GM12878 (cell line): ENCODE results near the gene MCTP2. TPM values are rescaled to one million over a fixed set of nuclear protein-coding genes. Genes with fewer than 3 reads are reported as not detected.

ENCODE experiments used
- ATAC-seq: fragments of 200-7000 bp; cut with Tn5 transposase; 3 replicates; pipeline ENCODE4 v1.9.1; 2020; ENCODE audit warnings: mild to moderate bottlenecking, moderate library complexity
- BruUV-seq: library from RNA; stranded (reverse); fragments of 400-500 nt; replicated peaks from 2 replicates; lab custom pipeline; 2021; lab: Mats Ljungman, UMichigan
- CTCF ChIA-PET: fragments of 300-600 bp; sonication (Branson Sonifier 250); formaldehyde crosslinking; extraction: SDS; loops from one replicate; lab custom pipeline; 2021; ENCODE audit warnings: inconsistent platforms; lab: Yijun Ruan, JAX
- POLR2A ChIA-PET: fragments of 350-600 bp; formaldehyde crosslinking; extraction: SDS; loops from one replicate; lab custom pipeline; 2021; ENCODE audit warnings: inconsistent platforms; lab: Charles Lee
- RAD21 ChIA-PET: fragments of 300-600 bp; sonication (Branson Sonifier 250); formaldehyde crosslinking; loops from one replicate; lab custom pipeline; 2023; ENCODE audit warnings: antibody characterized with exemption; ENCODE audit not compliant: unreplicated experiment; lab: Charles Lee
- SMC1A ChIA-PET: fragments of 300-600 bp; sonication (Branson Sonifier 250); formaldehyde crosslinking; loops from one replicate; lab custom pipeline; 2023; ENCODE audit not compliant: unreplicated experiment, uncharacterized antibody; lab: Charles Lee
- DNase-seq: peaks from one replicate; pipeline ENCODE4 v3.0.0-alpha.2; 2011; ENCODE audit warnings: low read depth, low spot score
- FAIRE-seq: peaks from 3 replicates; lab custom pipeline; 2011; peaks lifted over from hg19 to GRCh38; lab: Jason Lieb, UNC
- H2AFZ ChIP-seq: 2 replicates; pipeline ENCODE4 v1.6.0; 2011; ENCODE audit warnings: low read depth, low read length, control low read depth; ENCODE audit not compliant: control insufficient read depth
- H3K27ac ChIP-seq: 2 replicates; pipeline ENCODE4 v1.5.1; 2011; ENCODE audit warnings: control low read depth; ENCODE audit not compliant: control insufficient read depth, insufficient read depth
- H3K27me3 ChIP-seq, 2 experiments: replicated peaks in 1 of 2; 2 replicates each; pipeline versions ENCODE4 v1.6.0 to v1.6.1; 2011; ENCODE audit warnings: low read length in 1 of 2; ENCODE audit not compliant: control insufficient read depth in 2 of 2, insufficient read depth in 2 of 2
- H3K36me3 ChIP-seq, 2 experiments: 2 replicates each; pipeline ENCODE4 v1.5.1; 2011; ENCODE audit warnings: low read length in 1 of 2; ENCODE audit not compliant: control insufficient read depth in 2 of 2, insufficient read depth in 2 of 2
- H3K4me1 ChIP-seq: 2 replicates; pipeline ENCODE4 v1.6.1; 2011; ENCODE audit warnings: mild to moderate bottlenecking, low read length, moderate library complexity, mixed read lengths; ENCODE audit not compliant: control insufficient read depth, insufficient read depth
- H3K4me2 ChIP-seq: 2 replicates; pipeline ENCODE4 v1.6.0; 2011; ENCODE audit warnings: control low read depth; ENCODE audit not compliant: control insufficient read depth, insufficient read depth
- H3K4me3 ChIP-seq: fragments of 200-600 bp; sonication (generic); 2 replicates; pipeline ENCODE4 v1.5.1; 2016
- H3K79me2 ChIP-seq: 2 replicates; pipeline ENCODE4 v1.6.0; 2011; ENCODE audit warnings: low read length; ENCODE audit not compliant: control insufficient read depth, insufficient read depth
- H3K9ac ChIP-seq: 2 replicates; pipeline ENCODE4 v1.8.0; 2011; ENCODE audit warnings: low read length, control low read depth, mixed read lengths; ENCODE audit not compliant: control insufficient read depth, insufficient read depth
- H3K9me3 ChIP-seq: replicated peaks from 3 replicates; pipeline ENCODE4 v1.5.1; 2011; ENCODE audit warnings: mild to moderate bottlenecking, low read length; ENCODE audit not compliant: control insufficient read depth, insufficient read depth
- H4K20me1 ChIP-seq: 2 replicates; pipeline ENCODE4 v1.6.0; 2011; ENCODE audit not compliant: control insufficient read depth, insufficient read depth
- ATF7 ChIP-seq: fragments of 450-650 bp; IDR thresholded peaks from 2 replicates; pipeline ENCODE4 v1.6.1; 2016; ENCODE audit warnings: low read depth, mild to moderate bottlenecking
- EP300 ChIP-seq, 2 experiments: fragments of 150-350 bp in 1 of 2; IDR thresholded peaks; 2 replicates each; pipeline ENCODE4 v1.6.1; 2011 to 2012; ENCODE audit warnings: low read depth in 2 of 2, low read length in 2 of 2, borderline replicate concordance in 1 of 2, improper control_type of control experiment in 1 of 2, inconsistent platforms in 1 of 2; ENCODE audit not compliant: control insufficient read depth in 1 of 2
- HDGF ChIP-seq: fragments of 450-650 bp; IDR thresholded peaks from 2 replicates; pipeline ENCODE4 v1.6.1; 2016; ENCODE audit warnings: antibody characterized with exemption
- IKZF1 ChIP-seq: fragments of 450-650 bp; conservative IDR thresholded peaks from 2 replicates; pipeline ENCODE4 v1.6.1; 2017; ENCODE audit warnings: antibody characterized with exemption, mild to moderate bottlenecking
- KAT2A ChIP-seq: conservative IDR thresholded peaks from 2 replicates; pipeline ENCODE4 v1.6.1; 2011; ENCODE audit warnings: low read depth, low read length; ENCODE audit not compliant: control insufficient read depth
- RELA ChIP-seq: fragments of 450-650 bp; IDR thresholded peaks from 2 replicates; pipeline ENCODE4 v1.8.0; 2014; ENCODE audit warnings: borderline replicate concordance; ENCODE audit not compliant: partially characterized antibody
- WGBS: methylation state at CpG from one replicate; pipeline ENCODE4 v1.1.6; 2016; ENCODE audit warnings: low lambda C conversion rate; ENCODE audit not compliant: insufficient replicate concordance, insufficient coverage; ENCODE audit errors: missing lambda C conversion rate; 5-methylcytosine and 5-hydroxymethylcytosine counted together
- in situ Hi-C: fragments of 300-500 bp; cut with MboI; formaldehyde crosslinking; loops from 9 replicates; pipeline ENCODE4 v1.14.3; 2018; ENCODE audit warnings: mixed read lengths
- intact Hi-C: fragments of 100-400 bp; cut with micrococcal nuclease; formaldehyde crosslinking; loops from one replicate; pipeline ENCODE4 v1.14.2; 2022; ENCODE audit not compliant: unreplicated experiment
- polyA plus RNA-seq, 11 experiments: library from polyadenylated mRNA; depleted of rRNA in 4 of 11; unstranded in 6 of 11; stranded (reverse) in 5 of 11; fragments of >200 nt; fragmentation: Nextera tagmentation in 4 of 11; fragmentation: Illumina TruSeq in 1 of 11; extraction: Ambion mirVana in 4 of 11; extraction: Trizol in 1 of 11; gene quantifications; 1 replicate in 1 of 11; 2 replicates in 10 of 11; pipeline versions ENCODE4 v1.2.1 to v1.2.3, GENCODE V29; 2011 to 2016; ENCODE audit warnings: inconsistent platforms in 2 of 11, missing spikeins in 2 of 11, low read depth in 1 of 11
- total RNA-seq, 4 experiments: library from RNA; depleted of rRNA in 3 of 4; stranded (reverse); fragments of >200 nt in 3 of 4; fragmentation: Illumina TruSeq in 1 of 4; extraction: Trizol in 1 of 4; gene quantifications; 2 replicates each; pipeline versions ENCODE4 v1.2.1 to v1.2.3, GENCODE V29; 2013 to 2021
- TF ChIP-seq, protein P1 (sequence below): fragments of 450-650 bp; IDR thresholded peaks from 2 replicates; pipeline ENCODE4 v1.6.1; 2017; ENCODE audit warnings: mild to moderate bottlenecking, low read depth, inconsistent platforms; ENCODE audit not compliant: poor library complexity, severe bottlenecking
- TF ChIP-seq, protein P2 (sequence below): fragments of 450-650 bp; formaldehyde crosslinking; IDR thresholded peaks from 2 replicates; pipeline ENCODE4 v1.5.0; 2022; ENCODE audit warnings: mild to moderate bottlenecking, missing genetic modification characterization
- TF ChIP-seq, protein P3 (sequence below): IDR thresholded peaks from 2 replicates; pipeline ENCODE4 v1.6.1; 2011; ENCODE audit warnings: low read depth, mild to moderate bottlenecking, low read length, moderate library complexity, borderline replicate concordance; ENCODE audit errors: extremely low read depth
- TF ChIP-seq, protein P4 (sequence below): IDR thresholded peaks from 2 replicates; pipeline ENCODE4 v1.6.1; 2012; ENCODE audit warnings: low read depth, low read length, improper control_type of control experiment

The MCTP2 gene
- total and polyA plus RNA-seq, 10 of the 15 experiments (the other 5 are each of a cell fraction or from before 2014, with no cell fraction given) = 0.24 to 48.5 (median 0.88) TPM

DNA sequence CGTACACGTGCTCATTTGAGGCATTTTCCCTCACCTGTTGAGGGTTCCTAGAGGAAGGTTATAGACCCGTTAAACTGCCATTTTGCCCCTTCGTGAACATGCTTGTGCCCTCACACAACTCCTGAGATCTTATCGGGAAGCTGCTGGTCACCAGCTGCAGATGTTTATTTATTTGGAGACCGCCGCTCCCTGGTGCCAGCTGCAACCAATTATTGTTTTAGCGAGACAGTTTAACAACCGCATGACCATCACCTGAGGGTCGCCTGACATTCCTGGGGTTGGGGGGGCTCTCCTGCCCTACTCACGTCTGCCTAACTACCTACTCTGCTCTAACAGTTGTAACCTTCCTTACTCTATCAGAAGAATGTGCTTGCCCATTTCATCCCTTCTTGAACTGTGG, 292.5 kb downstream of the MCTP2 start:
- no peaks in the 10 kb centered on the region for H3K27me3 ChIP-seq
- FAIRE-seq (no peak), DNase-seq (no peak), ATAC-seq (no peak)
- ChIA-PET POLR2A (no interaction called here), RAD21 (no interaction called here), SMC1A (no interaction called here), CTCF (no interaction called here)
- no peaks in the 10 kb centered on the region for H3K36me3 ChIP-seq
- in situ Hi-C loops (no loop called here), intact Hi-C loops (no loop called here)
- no peaks in the 10 kb centered on the region for H3K79me2 ChIP-seq
- no TSS peak for BruUV-seq
- H3K4me3 ChIP-seq = no peak overlapping the region
- no peaks in the 10 kb centered on the region for H3K9me3 ChIP-seq
- no peak overlapping the region for H3K9ac ChIP-seq
- H3K4me1 ChIP-seq = no peaks in the 10 kb centered on the region
- no peak overlapping the region for H3K4me2 ChIP-seq
- H4K20me1 ChIP-seq = no peaks in the 10 kb centered on the region
- WGBS = 23% methylated on average over 11 of the region's 11 CpGs
- H2AFZ ChIP-seq = no peak overlapping the region
- TF ChIP-seq RELA (no peak), IKZF1 (no peak), EP300 (IDR thresholded peaks at IDR 0.05; ENCODE audit: borderline replicate concordance in 1 of 2, control insufficient read depth in 1 of 2, low read depth in 2 of 2, low read length in 2 of 2) (no peak), HDGF (no peak), ATF7 (no peak), KAT2A (no peak)
- no peak overlapping the region for H3K27ac ChIP-seq

DNA sequence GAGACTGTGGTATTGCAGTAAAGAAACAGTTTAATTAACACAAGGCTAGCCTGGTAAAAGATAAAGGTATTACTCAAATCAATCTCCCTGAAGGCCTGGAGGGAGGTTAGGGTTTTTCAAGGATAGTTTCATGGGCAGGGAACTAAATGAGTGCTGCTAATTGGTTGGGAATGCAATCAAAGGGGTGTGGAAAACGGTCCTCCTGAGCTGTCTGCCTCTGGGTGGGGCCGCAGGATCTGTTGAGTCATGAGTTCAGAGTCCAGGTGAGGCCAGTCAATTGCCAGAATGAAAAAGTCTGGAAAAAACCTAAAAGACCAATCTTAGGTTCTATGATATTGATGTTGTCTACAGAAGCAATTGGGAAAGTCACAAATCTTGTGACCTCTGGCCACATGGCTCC, 293.2 kb downstream of the MCTP2 start:
- FAIRE-seq = no peak
- in situ Hi-C loops = no loop called here
- TF ChIP-seq, protein P1, sequence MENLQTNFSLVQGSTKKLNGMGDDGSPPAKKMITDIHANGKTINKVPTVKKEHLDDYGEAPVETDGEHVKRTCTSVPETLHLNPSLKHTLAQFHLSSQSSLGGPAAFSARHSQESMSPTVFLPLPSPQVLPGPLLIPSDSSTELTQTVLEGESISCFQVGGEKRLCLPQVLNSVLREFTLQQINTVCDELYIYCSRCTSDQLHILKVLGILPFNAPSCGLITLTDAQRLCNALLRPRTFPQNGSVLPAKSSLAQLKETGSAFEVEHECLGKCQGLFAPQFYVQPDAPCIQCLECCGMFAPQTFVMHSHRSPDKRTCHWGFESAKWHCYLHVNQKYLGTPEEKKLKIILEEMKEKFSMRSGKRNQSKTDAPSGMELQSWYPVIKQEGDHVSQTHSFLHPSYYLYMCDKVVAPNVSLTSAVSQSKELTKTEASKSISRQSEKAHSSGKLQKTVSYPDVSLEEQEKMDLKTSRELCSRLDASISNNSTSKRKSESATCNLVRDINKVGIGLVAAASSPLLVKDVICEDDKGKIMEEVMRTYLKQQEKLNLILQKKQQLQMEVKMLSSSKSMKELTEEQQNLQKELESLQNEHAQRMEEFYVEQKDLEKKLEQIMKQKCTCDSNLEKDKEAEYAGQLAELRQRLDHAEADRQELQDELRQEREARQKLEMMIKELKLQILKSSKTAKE = no peak
- TF ChIP-seq, protein P2, sequence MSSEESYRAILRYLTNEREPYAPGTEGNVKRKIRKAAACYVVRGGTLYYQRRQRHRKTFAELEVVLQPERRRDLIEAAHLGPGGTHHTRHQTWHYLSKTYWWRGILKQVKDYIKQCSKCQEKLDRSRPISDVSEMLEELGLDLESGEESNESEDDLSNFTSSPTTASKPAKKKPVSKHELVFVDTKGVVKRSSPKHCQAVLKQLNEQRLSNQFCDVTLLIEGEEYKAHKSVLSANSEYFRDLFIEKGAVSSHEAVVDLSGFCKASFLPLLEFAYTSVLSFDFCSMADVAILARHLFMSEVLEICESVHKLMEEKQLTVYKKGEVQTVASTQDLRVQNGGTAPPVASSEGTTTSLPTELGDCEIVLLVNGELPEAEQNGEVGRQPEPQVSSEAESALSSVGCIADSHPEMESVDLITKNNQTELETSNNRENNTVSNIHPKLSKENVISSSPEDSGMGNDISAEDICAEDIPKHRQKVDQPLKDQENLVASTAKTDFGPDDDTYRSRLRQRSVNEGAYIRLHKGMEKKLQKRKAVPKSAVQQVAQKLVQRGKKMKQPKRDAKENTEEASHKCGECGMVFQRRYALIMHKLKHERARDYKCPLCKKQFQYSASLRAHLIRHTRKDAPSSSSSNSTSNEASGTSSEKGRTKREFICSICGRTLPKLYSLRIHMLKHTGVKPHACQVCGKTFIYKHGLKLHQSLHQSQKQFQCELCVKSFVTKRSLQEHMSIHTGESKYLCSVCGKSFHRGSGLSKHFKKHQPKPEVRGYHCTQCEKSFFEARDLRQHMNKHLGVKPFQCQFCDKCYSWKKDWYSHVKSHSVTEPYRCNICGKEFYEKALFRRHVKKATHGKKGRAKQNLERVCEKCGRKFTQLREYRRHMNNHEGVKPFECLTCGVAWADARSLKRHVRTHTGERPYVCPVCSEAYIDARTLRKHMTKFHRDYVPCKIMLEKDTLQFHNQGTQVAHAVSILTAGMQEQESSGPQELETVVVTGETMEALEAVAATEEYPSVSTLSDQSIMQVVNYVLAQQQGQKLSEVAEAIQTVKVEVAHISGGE (CRISPR knock-in tag) = no peak
- TF ChIP-seq, protein P3, sequence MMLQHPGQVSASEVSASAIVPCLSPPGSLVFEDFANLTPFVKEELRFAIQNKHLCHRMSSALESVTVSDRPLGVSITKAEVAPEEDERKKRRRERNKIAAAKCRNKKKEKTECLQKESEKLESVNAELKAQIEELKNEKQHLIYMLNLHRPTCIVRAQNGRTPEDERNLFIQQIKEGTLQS = no peak
- TF ChIP-seq, protein P4, sequence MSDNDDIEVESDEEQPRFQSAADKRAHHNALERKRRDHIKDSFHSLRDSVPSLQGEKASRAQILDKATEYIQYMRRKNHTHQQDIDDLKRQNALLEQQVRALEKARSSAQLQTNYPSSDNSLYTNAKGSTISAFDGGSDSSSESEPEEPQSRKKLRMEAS = no peak

More for the DNA sequence above, 293.2 kb downstream of the MCTP2 start:
- no peaks in the 10 kb centered on the region for H3K36me3 ChIP-seq
- H3K4me2 ChIP-seq = no peak overlapping the region
- H3K27ac ChIP-seq = no peak overlapping the region
- no peaks in the 10 kb centered on the region for H3K79me2 ChIP-seq
- intact Hi-C loops = no loop called here
- SMC1A ChIA-PET = no interaction called here
- no TSS peak for BruUV-seq
- no peak for DNase-seq
- no peak for ATAC-seq
- RAD21 ChIA-PET = no interaction called here
- POLR2A ChIA-PET = no interaction called here
- no peaks in the 10 kb centered on the region for H3K4me1 ChIP-seq
- H3K9ac ChIP-seq = no peak overlapping the region
- no peaks in the 10 kb centered on the region for H3K9me3 ChIP-seq
- no peak overlapping the region for H2AFZ ChIP-seq
- H3K27me3 ChIP-seq = no peaks in the 10 kb centered on the region
- H4K20me1 ChIP-seq = no peaks in the 10 kb centered on the region
- 8% methylated on average over 2 of the region's 2 CpGs for WGBS
- no peak overlapping the region for H3K4me3 ChIP-seq
- CTCF ChIA-PET = no interaction called here
